ENCODE data around the gene DMKN. TPM values are rescaled to one million over a fixed set of nuclear protein-coding genes. Genes with fewer than 3 reads are reported as not detected.
"Not testable (repeated sequence)": the region's sequence is repeated elsewhere in the genome, so short reads cannot be mapped to it uniquely, and the experiment has no call there.

The DMKN gene
- total RNA-seq, 1 donor = 2.2 TPM

GRCh38 chr19:35476149-35476548, 37.3 kb downstream of the DMKN start:
- H3K4me3 ChIP-seq (ENCODE audit: low read depth, low read length) = no peak overlapping the region
- no peak for TF ChIP-seq CTCF (IDR thresholded peaks at IDR 0.05; ENCODE audit: insufficient read depth, low read depth, low read length)
- no peak for DNase-seq (ENCODE audit: low read depth)

- H3K4me3 ChIP-seq (ENCODE audit: low read depth, low read length); DNase-seq (ENCODE audit: low read depth): not testable (repeated sequence)
Measured at GRCh38 chr19:35474594-35474993, 38.9 kb downstream of the DMKN start.

GRCh38 chr19:35474104-35474503, 39.3 kb downstream of the DMKN start:
- DNase-seq (ENCODE audit: low read depth) = no peak
- no peak for TF ChIP-seq CTCF (IDR thresholded peaks at IDR 0.05; ENCODE audit: insufficient read depth, low read depth, low read length)
- H3K4me3 ChIP-seq (ENCODE audit: low read depth, low read length) = no peak overlapping the region

- H3K4me3 ChIP-seq (ENCODE audit: low read depth, low read length) = no peak overlapping the region
- no peak for TF ChIP-seq CTCF (IDR thresholded peaks at IDR 0.05; ENCODE audit: insufficient read depth, low read depth, low read length)
- no peak for DNase-seq (ENCODE audit: low read depth)
Measured at GRCh38 chr19:35471946-35472345, 41.5 kb downstream of the DMKN start.

- not testable (repeated sequence) for H3K4me3 ChIP-seq (ENCODE audit: low read depth, low read length); DNase-seq (ENCODE audit: low read depth)
Measured at GRCh38 chr19:35471075-35471474, 42.4 kb downstream of the DMKN start.

- TF ChIP-seq CTCF (IDR thresholded peaks at IDR 0.05; ENCODE audit: insufficient read depth, low read depth, low read length) = no peak
- DNase-seq (ENCODE audit: low read depth) = no peak
- no peak overlapping the region for H3K4me3 ChIP-seq (ENCODE audit: low read depth, low read length)
Measured at GRCh38 chr19:35470128-35470527, 43.3 kb downstream of the DMKN start.

- TF ChIP-seq CTCF (IDR thresholded peaks at IDR 0.05; ENCODE audit: insufficient read depth, low read depth, low read length) = peak; percentile 53
- H3K4me3 ChIP-seq (ENCODE audit: low read depth, low read length) = no peak overlapping the region
- peak; percentile 18 for DNase-seq (ENCODE audit: low read depth)
Measured at GRCh38 chr19:35468637-35469036, 44.8 kb downstream of the DMKN start.

GRCh38 chr19:35466259-35466658, 47.2 kb downstream of the DMKN start:
- no peak for TF ChIP-seq CTCF (IDR thresholded peaks at IDR 0.05; ENCODE audit: insufficient read depth, low read depth, low read length)
- H3K4me3 ChIP-seq (ENCODE audit: low read depth, low read length) = no peak overlapping the region
- no peak for DNase-seq (ENCODE audit: low read depth)

- not testable (repeated sequence) for H3K4me3 ChIP-seq (ENCODE audit: low read depth, low read length); DNase-seq (ENCODE audit: low read depth)
Measured at GRCh38 chr19:35462956-35463355, 50.5 kb downstream of the DMKN start.
